ENCODE data around the gene C2orf42. TPM values are rescaled to one million over a fixed set of nuclear protein-coding genes. Genes with fewer than 3 reads are reported as not detected.

C2orf42 gene
- total RNA-seq, 1 donor from 2014 or later: 27.8 TPM

DNA sequence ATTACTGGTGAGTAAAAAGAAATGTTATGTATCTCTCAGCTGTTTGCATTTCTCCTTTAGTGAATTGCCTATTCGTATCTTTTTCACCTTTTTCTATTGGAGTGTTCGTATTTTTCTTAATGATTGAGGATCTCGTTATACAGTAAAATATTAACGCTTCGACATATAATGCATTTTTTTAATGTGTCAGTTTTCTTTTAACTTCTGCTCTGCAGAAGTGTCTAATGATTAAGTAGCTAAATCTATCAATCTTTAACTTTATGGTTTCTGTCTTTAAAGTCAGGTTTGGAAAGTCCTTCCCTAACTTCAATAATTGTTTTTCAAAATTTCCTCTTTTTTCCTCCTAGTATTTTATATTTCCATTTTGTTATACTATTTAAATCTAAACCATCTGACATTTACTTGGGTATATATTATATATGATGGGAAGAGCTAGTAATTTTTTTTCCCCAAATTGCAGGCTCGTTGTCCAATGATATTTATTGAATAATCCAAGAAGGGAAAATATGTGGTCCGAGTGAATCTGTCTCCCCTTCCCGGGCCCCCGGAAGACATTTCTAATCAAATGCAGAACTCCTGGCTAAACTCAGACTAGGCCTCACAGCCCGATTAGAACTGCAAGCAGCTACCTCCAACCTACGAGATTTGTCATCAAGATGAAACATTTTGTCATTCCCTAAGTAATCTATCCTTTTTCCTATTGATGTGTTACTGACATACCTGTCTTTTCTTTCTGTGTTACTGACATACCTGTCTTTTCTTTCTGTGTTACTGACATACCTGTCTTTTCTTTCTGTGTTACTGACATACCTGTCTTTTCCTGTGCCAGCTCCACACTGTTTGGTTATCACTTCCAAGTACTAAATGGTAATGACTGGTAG is 86.3 kb downstream of the C2orf42 start:
- intact Hi-C loops (cut with micrococcal nuclease): no loop called here

GRCh38 chr2:70103531-70104061 is 87.2 kb downstream of the C2orf42 start:
- intact Hi-C loops (cut with micrococcal nuclease): loop anchor here (2.0 kb wide), 1 partner anchor 15 kb away; no protein-coding TSS in a partner anchor

- intact Hi-C loops (cut with micrococcal nuclease): loop anchor here (2.0 kb wide), 1 partner anchor 14 kb away; no protein-coding TSS in a partner anchor
These were observed 88.4 kb downstream of the C2orf42 start for GRCh38 chr2:70102323-70102905.

- intact Hi-C loops (cut with micrococcal nuclease): loop anchor here (2.0 kb wide), 1 partner anchor 13 kb away; no protein-coding TSS in a partner anchor
These were observed 89.1 kb downstream of the C2orf42 start for GRCh38 chr2:70101686-70102085.

DNA sequence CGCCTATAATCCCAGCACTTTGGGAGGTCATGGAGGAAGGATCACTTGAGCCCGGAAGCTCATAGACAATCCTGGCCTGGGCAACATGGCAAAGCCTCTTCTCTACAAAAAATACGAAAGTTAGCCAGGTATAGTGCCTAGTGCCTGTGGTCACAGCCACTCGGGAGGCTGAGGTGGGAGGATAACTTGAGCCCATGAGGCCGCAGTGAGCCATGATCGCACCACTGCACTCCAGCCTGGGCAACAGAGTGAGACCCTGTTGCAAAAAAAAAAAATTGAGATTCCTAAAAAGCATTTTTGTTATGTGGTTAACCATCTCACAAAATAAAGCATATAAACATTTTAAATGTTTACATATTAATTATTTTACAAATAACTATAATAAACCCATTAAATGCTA is 89.6 kb downstream of the C2orf42 start:
- intact Hi-C loops (cut with micrococcal nuclease): no loop called here

Other genes with a start within 250 kb of the C2orf42 start
- 1.3 and 1.5 TPM in 2 replicates for gene ASPRV1, start 229.4 kb downstream of the C2orf42 start, total RNA-seq
- gene PCBP1, start 103.5 kb downstream of the C2orf42 start, total RNA-seq: 461 and 468 TPM in 2 replicates
- gene TIA1, start 57.6 kb upstream of the C2orf42 start, total RNA-seq: 132 and 146 TPM in 2 replicates
- gene PCYOX1, start 67.1 kb upstream of the C2orf42 start, total RNA-seq: 12.9 and 17.8 TPM in 2 replicates
- 359 and 363 TPM in 2 replicates for gene SNRPG, start 102.7 kb upstream of the C2orf42 start, total RNA-seq
- 48.8 and 49.6 TPM in 2 replicates for gene FAM136A, start 111.0 kb upstream of the C2orf42 start, total RNA-seq